ENCODE data around the gene EVC2.

DNA sequence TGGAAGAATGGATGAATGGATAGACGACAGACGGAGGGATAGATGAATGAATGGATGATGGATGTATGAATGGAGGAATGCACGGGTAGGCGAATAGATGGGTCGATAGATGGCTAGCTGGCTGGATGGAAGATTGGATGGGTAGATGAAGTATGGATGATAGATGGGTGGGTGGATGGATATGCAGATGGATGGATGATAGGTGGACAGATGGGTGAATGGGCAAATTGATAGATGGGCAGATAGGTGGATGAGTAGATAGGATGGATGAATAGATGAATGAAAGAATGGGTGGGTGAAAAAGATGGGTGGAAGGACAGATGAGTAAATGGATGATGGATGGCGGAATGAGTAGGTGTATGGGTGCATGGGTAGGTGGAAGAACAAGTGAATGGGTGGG, 57.3 kb downstream of the EVC2 start:
- TF ChIP-seq CTCF (conservative IDR thresholded peaks at IDR 0.05; ENCODE audit: low read depth, low read length) (no peak), EZH2 (IDR thresholded peaks at IDR 0.05; ENCODE audit: borderline replicate concordance, low read depth, low read length, poor library complexity, severe bottlenecking) (no peak)
